ENCODE measurements around the gene LYSMD3. TPM values are rescaled to one million over a fixed set of nuclear protein-coding genes. Genes with fewer than 3 reads are reported as not detected.
A peak's percentile ranks its signal among the peaks of the same experiment; 100 is the strongest.

Gene LYSMD3
- total and polyA plus RNA-seq, 10 of the 15 experiments (the other 5 are each of a cell fraction or from before 2014, with no cell fraction given) = 3.9 to 22.5 (median 12.6) TPM

- TF ChIP-seq GATAD2B (conservative IDR thresholded peaks at IDR 0.05; ENCODE audit: low read depth) = peak; percentile 92
- peak; percentile 90 for TF ChIP-seq POLR2AphosphoS5 (IDR thresholded peaks at IDR 0.05; ENCODE audit: low read length)
- TF ChIP-seq, protein P1, sequence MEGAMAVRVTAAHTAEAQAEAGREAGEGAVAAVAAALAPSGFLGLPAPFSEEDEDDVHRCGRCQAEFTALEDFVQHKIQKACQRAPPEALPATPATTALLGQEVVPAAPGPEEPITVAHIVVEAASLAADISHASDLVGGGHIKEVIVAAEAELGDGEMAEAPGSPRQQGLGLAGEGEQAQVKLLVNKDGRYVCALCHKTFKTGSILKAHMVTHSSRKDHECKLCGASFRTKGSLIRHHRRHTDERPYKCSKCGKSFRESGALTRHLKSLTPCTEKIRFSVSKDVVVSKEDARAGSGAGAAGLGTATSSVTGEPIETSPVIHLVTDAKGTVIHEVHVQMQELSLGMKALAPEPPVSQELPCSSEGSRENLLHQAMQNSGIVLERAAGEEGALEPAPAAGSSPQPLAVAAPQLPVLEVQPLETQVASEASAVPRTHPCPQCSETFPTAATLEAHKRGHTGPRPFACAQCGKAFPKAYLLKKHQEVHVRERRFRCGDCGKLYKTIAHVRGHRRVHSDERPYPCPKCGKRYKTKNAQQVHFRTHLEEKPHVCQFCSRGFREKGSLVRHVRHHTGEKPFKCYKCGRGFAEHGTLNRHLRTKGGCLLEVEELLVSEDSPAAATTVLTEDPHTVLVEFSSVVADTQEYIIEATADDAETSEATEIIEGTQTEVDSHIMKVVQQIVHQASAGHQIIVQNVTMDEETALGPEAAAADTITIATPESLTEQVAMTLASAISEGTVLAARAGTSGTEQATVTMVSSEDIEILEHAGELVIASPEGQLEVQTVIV (IDR thresholded peaks at IDR 0.05; ENCODE audit: borderline replicate concordance, partially characterized antibody) = peak; percentile 51
- TF ChIP-seq CHD1 (IDR thresholded peaks at IDR 0.05; ENCODE audit: low read depth, low read length) = no peak
- no peak for TF ChIP-seq YBX1 (IDR thresholded peaks at IDR 0.05)
- TF ChIP-seq SREBF2 (IDR thresholded peaks at IDR 0.05; ENCODE audit: low read length) = no peak
- TF ChIP-seq, protein P2, sequence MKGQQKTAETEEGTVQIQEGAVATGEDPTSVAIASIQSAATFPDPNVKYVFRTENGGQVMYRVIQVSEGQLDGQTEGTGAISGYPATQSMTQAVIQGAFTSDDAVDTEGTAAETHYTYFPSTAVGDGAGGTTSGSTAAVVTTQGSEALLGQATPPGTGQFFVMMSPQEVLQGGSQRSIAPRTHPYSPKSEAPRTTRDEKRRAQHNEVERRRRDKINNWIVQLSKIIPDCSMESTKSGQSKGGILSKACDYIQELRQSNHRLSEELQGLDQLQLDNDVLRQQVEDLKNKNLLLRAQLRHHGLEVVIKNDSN (IDR thresholded peaks at IDR 0.05; ENCODE audit: borderline replicate concordance, extremely low read length, insufficient read depth, low read depth, low read length) = no peak
- TF ChIP-seq ZNF217 (IDR thresholded peaks at IDR 0.05) = peak; percentile 53; the same call in 1 of the 2 replicates
- TF ChIP-seq EED (IDR thresholded peaks at IDR 0.05; ENCODE audit: low read depth) = peak; percentile 33; the same call in 1 of the 2 replicates
- no peak for TF ChIP-seq FOXM1 (IDR thresholded peaks at IDR 0.05; ENCODE audit: low read depth, low read length)
- no peak for TF ChIP-seq SUPT20H (IDR thresholded peaks at IDR 0.05; ENCODE audit: borderline replicate concordance, control insufficient read depth, low read depth, low read length)
- no peak for TF ChIP-seq SKIL (IDR thresholded peaks at IDR 0.05; ENCODE audit: low read depth, poor library complexity, severe bottlenecking)
- TF ChIP-seq PML (IDR thresholded peaks at IDR 0.05; ENCODE audit: low read length) = peak; percentile 94
- 0 out of 2 replicates have a peak, but pooled peaks have one; percentile 19 for TF ChIP-seq PAX5 (IDR thresholded peaks at IDR 0.05; ENCODE audit: borderline replicate concordance, low read depth, low read length)
Observed at GRCh38 chr5:90474235-90475107, 54.9 kb downstream of the LYSMD3 start, which contains the start of the genes MBLAC2 and POLR3G (continued).
